Epithelial cell of esophagus (primary cell): ENCODE data around the gene AUP1.

Experiments used
- DNase-seq: peaks from one replicate; pipeline ENCODE4 v3.0.0; 2010; ENCODE audit warnings: low read depth
- H3K4me3 ChIP-seq: 2 replicates; pipeline ENCODE4 v1.5.1; 2011; ENCODE audit warnings: mild to moderate bottlenecking, low read length, control low read depth
- CTCF ChIP-seq: IDR thresholded peaks from 2 replicates; pipeline ENCODE4 v1.5.1; 2011; ENCODE audit warnings: low read depth, mild to moderate bottlenecking, low read length, control low read depth, inconsistent platforms; ENCODE audit not compliant: insufficient read depth; ENCODE audit errors: missing control alignments

AUP1 gene

GRCh38 chr2:74496997-74497776 lies 32.3 kb downstream of the AUP1 start:
- no peak for TF ChIP-seq CTCF
- DNase-seq = no peak
- no peak overlapping the region for H3K4me3 ChIP-seq

- TF ChIP-seq CTCF = no peak
- no peak overlapping the region for H3K4me3 ChIP-seq
- DNase-seq = no peak
These were observed 34.1 kb downstream of the AUP1 start for GRCh38 chr2:74495440-74495839.

GRCh38 chr2:74493546-74493945 lies 36.0 kb downstream of the AUP1 start:
- no peak overlapping the region for H3K4me3 ChIP-seq
- no peak for DNase-seq
- no peak for TF ChIP-seq CTCF

GRCh38 chr2:74491648-74492544 lies 37.6 kb downstream of the AUP1 start:
- no peak for DNase-seq
- H3K4me3 ChIP-seq = no peak overlapping the region
- TF ChIP-seq CTCF = no peak

- H3K4me3 ChIP-seq = no peak overlapping the region
- DNase-seq = no peak
- no peak for TF ChIP-seq CTCF
These were observed 39.6 kb downstream of the AUP1 start for GRCh38 chr2:74489906-74490305.

- no peak for DNase-seq
- no peak for TF ChIP-seq CTCF
- no peak overlapping the region for H3K4me3 ChIP-seq
These were observed 40.6 kb downstream of the AUP1 start for GRCh38 chr2:74488643-74489481.
